ENCODE measurements around the gene LPP.

- TF ChIP-seq, protein P1, sequence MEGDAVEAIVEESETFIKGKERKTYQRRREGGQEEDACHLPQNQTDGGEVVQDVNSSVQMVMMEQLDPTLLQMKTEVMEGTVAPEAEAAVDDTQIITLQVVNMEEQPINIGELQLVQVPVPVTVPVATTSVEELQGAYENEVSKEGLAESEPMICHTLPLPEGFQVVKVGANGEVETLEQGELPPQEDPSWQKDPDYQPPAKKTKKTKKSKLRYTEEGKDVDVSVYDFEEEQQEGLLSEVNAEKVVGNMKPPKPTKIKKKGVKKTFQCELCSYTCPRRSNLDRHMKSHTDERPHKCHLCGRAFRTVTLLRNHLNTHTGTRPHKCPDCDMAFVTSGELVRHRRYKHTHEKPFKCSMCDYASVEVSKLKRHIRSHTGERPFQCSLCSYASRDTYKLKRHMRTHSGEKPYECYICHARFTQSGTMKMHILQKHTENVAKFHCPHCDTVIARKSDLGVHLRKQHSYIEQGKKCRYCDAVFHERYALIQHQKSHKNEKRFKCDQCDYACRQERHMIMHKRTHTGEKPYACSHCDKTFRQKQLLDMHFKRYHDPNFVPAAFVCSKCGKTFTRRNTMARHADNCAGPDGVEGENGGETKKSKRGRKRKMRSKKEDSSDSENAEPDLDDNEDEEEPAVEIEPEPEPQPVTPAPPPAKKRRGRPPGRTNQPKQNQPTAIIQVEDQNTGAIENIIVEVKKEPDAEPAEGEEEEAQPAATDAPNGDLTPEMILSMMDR (optimal IDR thresholded peaks at IDR 0.05 in 1 of 3, IDR thresholded peaks at IDR 0.05 in 1 of 3, conservative IDR thresholded peaks at IDR 0.05 in 1 of 3; ENCODE audit: extremely low read depth in 1 of 3, insufficient read depth in 2 of 3, low read length in 3 of 3) = no peak
- no peak for TF ChIP-seq EZH2 (IDR thresholded peaks at IDR 0.05; ENCODE audit: low read length)
These were observed 2.1 kb downstream of the LPP start for GRCh38 chr3:188156056-188156455.

All from keratinocyte (primary cell).